RWPE2 (cell line): ENCODE measurements around the gene TOM1L2.
"Not testable (repeated sequence)": the region's sequence is repeated elsewhere in the genome, so short reads cannot be mapped to it uniquely, and the experiment has no call there.

Experiments used
- ATAC-seq: fragments of 200-7000 bp; cut with Tn5 transposase; 3 replicates; pipeline ENCODE4 v1.9.1; 2021; ENCODE audit warnings: low read depth
- DNase-seq: peaks from one replicate; pipeline ENCODE4 v3.0.0-alpha.2; 2020; ENCODE audit warnings: low spot score
- H3K27ac ChIP-seq: fragments of 450-650 bp; 2 replicates; pipeline ENCODE4 v1.5.1; 2017; ENCODE audit warnings: mild to moderate bottlenecking; ENCODE audit not compliant: poor library complexity, severe bottlenecking
- H3K27me3 ChIP-seq: fragments of 250-450 bp; sonication (Bioruptor Pico); 2 replicates; pipeline ENCODE4 v1.5.1; 2021; ENCODE audit warnings: mild to moderate bottlenecking, moderate library complexity; ENCODE audit not compliant: insufficient read depth, poor library complexity, severe bottlenecking
- H3K36me3 ChIP-seq: fragments of 250-450 bp; sonication (Bioruptor Pico); 2 replicates; pipeline ENCODE4 v1.5.1; 2020; ENCODE audit warnings: low read depth, mild to moderate bottlenecking, moderate library complexity
- H3K4me1 ChIP-seq: fragments of 250-450 bp; sonication (Bioruptor Pico); 2 replicates; pipeline ENCODE4 v1.5.1; 2021; ENCODE audit warnings: mild to moderate bottlenecking, moderate library complexity; ENCODE audit not compliant: insufficient read depth, poor library complexity, severe bottlenecking
- H3K4me3 ChIP-seq: fragments of 250-450 bp; sonication (Bioruptor Pico); 2 replicates; pipeline ENCODE4 v1.5.1; 2021; ENCODE audit warnings: mild to moderate bottlenecking, moderate library complexity; ENCODE audit not compliant: severe bottlenecking
- H3K9me3 ChIP-seq: fragments of 250-450 bp; sonication (Bioruptor Pico); 2 replicates; pipeline ENCODE4 v1.5.1; 2021; ENCODE audit warnings: mild to moderate bottlenecking, moderate library complexity; ENCODE audit not compliant: severe bottlenecking
- TF ChIP-seq, protein P1 (sequence below): fragments of 450-650 bp; IDR thresholded peaks from one replicate; pipeline ENCODE4 v1.5.1; 2017; ENCODE audit warnings: mild to moderate bottlenecking, moderate library complexity; ENCODE audit not compliant: poor library complexity, severe bottlenecking

The TOM1L2 gene

DNA sequence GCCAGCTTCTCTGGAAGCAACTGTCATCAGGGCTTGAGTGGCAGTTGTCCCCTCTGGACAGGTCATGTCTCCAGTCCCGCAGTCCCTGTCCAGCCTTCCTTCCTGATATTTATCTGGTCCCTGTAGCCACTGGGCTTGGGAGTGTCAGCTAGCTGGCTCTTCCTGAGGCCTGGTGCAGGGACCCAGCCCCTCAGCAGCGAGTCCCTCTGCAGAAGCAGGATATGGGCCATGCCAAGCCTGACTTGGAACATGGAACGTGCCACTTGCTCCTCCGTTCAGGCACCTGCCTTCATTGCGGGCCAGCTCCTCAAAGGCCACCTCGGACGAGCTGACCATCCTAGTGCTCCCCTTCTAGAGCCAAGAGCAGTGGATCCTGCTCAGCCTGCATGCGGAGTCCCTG is 26.7 kb upstream of the TOM1L2 start:
- Histone ChIP-seq H3K9me3 (no peaks in the 10 kb centered on the region), H3K36me3 (no peaks in the 10 kb centered on the region), H3K27me3 (no peaks in the 10 kb centered on the region), H3K4me1 (no peaks in the 10 kb centered on the region), H3K27ac (no peak overlapping the region), H3K4me3 (no peak overlapping the region)
- no peak for DNase-seq
- TF ChIP-seq, protein P1, sequence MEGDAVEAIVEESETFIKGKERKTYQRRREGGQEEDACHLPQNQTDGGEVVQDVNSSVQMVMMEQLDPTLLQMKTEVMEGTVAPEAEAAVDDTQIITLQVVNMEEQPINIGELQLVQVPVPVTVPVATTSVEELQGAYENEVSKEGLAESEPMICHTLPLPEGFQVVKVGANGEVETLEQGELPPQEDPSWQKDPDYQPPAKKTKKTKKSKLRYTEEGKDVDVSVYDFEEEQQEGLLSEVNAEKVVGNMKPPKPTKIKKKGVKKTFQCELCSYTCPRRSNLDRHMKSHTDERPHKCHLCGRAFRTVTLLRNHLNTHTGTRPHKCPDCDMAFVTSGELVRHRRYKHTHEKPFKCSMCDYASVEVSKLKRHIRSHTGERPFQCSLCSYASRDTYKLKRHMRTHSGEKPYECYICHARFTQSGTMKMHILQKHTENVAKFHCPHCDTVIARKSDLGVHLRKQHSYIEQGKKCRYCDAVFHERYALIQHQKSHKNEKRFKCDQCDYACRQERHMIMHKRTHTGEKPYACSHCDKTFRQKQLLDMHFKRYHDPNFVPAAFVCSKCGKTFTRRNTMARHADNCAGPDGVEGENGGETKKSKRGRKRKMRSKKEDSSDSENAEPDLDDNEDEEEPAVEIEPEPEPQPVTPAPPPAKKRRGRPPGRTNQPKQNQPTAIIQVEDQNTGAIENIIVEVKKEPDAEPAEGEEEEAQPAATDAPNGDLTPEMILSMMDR, result no peak
- no peak for ATAC-seq

DNA sequence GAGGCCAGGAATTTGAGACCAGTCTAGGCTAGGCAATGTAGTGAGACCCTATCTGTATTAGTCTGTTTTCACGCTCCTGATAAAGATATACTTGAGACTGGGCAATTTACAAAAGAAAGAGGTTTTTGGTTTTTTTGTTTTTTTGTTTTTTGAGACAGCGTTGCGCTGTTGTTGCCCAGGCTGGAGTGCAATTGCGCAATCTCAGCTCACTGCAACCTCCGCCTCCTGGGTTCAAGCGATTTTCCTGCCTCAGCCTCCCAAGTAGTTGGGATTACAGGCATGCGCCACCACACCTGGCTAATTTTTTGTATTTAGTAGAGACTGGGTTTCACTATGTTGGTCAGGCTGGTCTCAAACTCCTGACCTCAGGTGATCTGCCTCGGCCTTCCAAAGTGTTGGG is 23.7 kb upstream of the TOM1L2 start:
- not testable (repeated sequence) for H3K27ac ChIP-seq, H3K4me1 ChIP-seq, H3K9me3 ChIP-seq, H3K27me3 ChIP-seq, H3K4me3 ChIP-seq, ATAC-seq, H3K36me3 ChIP-seq, DNase-seq

DNA sequence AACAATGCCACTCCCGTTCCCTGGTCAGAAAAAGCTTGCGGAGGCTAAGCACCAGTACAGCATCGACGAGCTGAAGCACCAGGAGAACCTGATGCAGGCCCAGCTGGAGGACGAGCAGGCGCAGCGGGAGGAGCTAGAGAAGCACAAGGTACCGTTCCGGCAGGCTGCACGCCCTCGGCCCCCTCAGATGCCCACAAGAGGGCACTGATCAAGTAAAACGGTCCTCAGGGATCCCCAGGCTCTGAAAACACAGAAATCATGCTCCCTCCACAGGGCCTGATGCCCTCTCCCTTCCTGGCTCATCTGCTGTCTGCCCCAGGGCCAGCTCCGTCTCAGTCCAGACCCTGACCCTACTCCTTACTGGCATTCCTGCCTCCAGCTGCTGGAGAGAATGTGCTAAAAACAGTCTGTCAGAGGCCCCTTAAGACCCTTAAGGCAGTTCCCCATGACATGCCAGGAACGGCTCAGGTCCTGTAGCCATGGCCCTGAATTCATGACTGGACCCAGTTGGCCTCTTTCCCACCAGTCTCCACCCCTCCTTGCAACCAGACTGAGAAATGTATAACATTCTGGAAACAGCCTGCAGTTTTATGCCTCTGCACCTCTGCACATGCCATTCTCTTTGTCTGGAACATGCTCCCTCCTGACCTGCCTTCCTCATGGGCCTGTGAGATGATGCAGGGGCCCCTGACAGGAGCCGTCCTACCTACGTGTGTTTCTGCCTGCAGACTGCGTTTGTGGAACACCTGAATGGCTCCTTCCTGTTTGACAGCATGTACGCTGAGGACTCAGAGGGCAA is 22.3 kb upstream of the TOM1L2 start:
- Histone ChIP-seq H3K36me3 (no peaks in the 10 kb centered on the region), H3K27me3 (no peaks in the 10 kb centered on the region), H3K4me1 (peaks cover 18% of the 10 kb centered on the region), H3K4me3 (no peak overlapping the region), H3K9me3 (no peaks in the 10 kb centered on the region), H3K27ac (no peak overlapping the region)
- TF ChIP-seq, protein P1, result no peak
- DNase-seq (no peak), ATAC-seq (no peak)

DNA sequence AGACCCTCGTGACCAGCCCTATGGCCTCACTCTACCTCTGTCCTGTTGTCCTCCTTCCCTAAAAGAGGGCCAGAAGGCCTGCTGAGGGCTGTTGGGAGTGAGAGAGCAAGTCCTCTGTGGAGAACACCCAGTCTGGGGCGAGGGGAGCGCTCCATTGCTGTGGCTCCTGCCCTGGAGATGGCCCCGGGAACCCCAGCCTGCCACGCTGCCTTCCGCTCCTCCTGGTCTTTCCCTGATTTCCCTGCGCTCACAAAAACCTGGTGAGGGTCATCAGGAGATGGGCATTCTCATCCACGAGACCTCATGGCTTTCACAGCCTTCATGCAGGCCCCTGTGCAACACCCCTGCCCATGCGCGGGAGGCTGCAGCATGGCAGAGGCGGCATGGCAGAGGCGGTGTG is 21.7 kb upstream of the TOM1L2 start:
- no peak overlapping the region for H3K4me3 ChIP-seq
- DNase-seq, result no peak

DNA sequence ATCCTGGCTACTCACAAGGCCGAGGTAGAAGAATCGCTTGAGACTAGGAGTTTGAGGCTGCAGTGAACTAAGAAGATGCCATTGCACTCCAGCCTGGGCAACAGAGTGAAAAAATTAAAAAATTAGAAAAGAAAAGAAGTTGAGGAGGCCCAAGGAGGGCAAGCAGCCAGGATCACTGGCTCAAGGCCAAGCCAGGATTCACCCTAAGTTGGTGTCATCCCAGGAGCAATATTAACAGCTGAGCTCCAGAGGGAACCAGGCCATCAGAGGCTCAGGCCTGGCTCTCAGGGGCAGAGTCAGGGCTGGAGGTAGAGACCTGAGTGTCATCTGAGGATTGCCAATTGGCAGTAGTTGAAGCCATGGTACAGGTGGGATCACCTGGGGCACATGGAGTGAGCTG is 21.2 kb upstream of the TOM1L2 start:
- DNase-seq (no peak), ATAC-seq (no peak)
- no peak overlapping the region for H3K4me3 ChIP-seq
- no peaks in the 10 kb centered on the region for H3K9me3 ChIP-seq
- no peaks in the 10 kb centered on the region for H3K27me3 ChIP-seq
- TF ChIP-seq, protein P1, result no peak
- H3K27ac ChIP-seq, result no peak overlapping the region
- no peaks in the 10 kb centered on the region for H3K36me3 ChIP-seq
- peaks cover 18% of the 10 kb centered on the region for H3K4me1 ChIP-seq

More for the DNA sequence above, 21.7 kb upstream of the TOM1L2 start:
- H3K27ac ChIP-seq, result no peak overlapping the region
- TF ChIP-seq, protein P1, result no peak
- H3K27me3 ChIP-seq, result no peaks in the 10 kb centered on the region
- peaks cover 18% of the 10 kb centered on the region for H3K4me1 ChIP-seq
- H3K9me3 ChIP-seq, result no peaks in the 10 kb centered on the region
- ATAC-seq, result no peak
- H3K36me3 ChIP-seq, result no peaks in the 10 kb centered on the region
